ENCODE data around the gene RBM33. TPM values are rescaled to one million over a fixed set of nuclear protein-coding genes. Genes with fewer than 3 reads are reported as not detected.
A peak's percentile ranks its signal among the peaks of the same experiment; 100 is the strongest.

RBM33 gene
- total and polyA plus RNA-seq, 9 of the 15 experiments (the other 6 are each of a cell fraction or from before 2014, with no cell fraction given): 4.4 to 80.7 (median 27.3) TPM

GRCh38 chr7:155660059-155660757, 15.7 kb downstream of the RBM33 start (continued):
- TF ChIP-seq CHAMP1 (IDR thresholded peaks at IDR 0.05) (0 out of 2 replicates have a peak, but pooled peaks have one; percentile 45), NR2F6 (CRISPR knock-in tag; IDR thresholded peaks at IDR 0.05) (no peak), NR4A1 (CRISPR knock-in tag; IDR thresholded peaks at IDR 0.05) (no peak), NR4A1 (tag; IDR thresholded peaks at IDR 0.05) (no peak), CSDE1 (IDR thresholded peaks at IDR 0.05) (no peak), BHLHE40 (IDR thresholded peaks at IDR 0.05; ENCODE audit: low read length) (no peak; the same call in 1 of the 2 replicates), MEIS2 (IDR thresholded peaks at IDR 0.05; ENCODE audit: partially characterized antibody) (no peak), ERF (CRISPR knock-in tag; IDR thresholded peaks at IDR 0.05) (no peak), SMC3 (conservative IDR thresholded peaks at IDR 0.05; ENCODE audit: insufficient read depth, low read depth, low read length) (no peak), ZFP91 (CRISPR knock-in tag; IDR thresholded peaks at IDR 0.05) (no peak), KDM5B (IDR thresholded peaks at IDR 0.05; ENCODE audit: insufficient replicate concordance, low read depth, low read length) (no peak), CLOCK (CRISPR knock-in tag; IDR thresholded peaks at IDR 0.05; ENCODE audit: borderline replicate concordance) (no peak), MLX (CRISPR knock-in tag; conservative IDR thresholded peaks at IDR 0.05) (no peak), E2F8 (IDR thresholded peaks at IDR 0.05; ENCODE audit: low read depth, partially characterized antibody) (no peak), MTA3 (IDR thresholded peaks at IDR 0.05; ENCODE audit: borderline replicate concordance) (no peak), ZKSCAN3 (CRISPR knock-in tag; IDR thresholded peaks at IDR 0.05) (0 out of 2 replicates have a peak, but pooled peaks have one; percentile 39), CBX2 (IDR thresholded peaks at IDR 0.05; ENCODE audit: insufficient read depth, low read length, poor library complexity, severe bottlenecking) (no peak)

All from K562 (cell line).